Measurements from ENCODE around the gene ZBED3.

Gene ZBED3

GRCh38 chr5:77076961-77077828 lies 9.9 kb downstream of the ZBED3 start:
- TF ChIP-seq CTCF (IDR thresholded peaks at IDR 0.05; ENCODE audit: insufficient read depth, missing control alignments), result peak; percentile 54
- FAIRE-seq (no peak), DNase-seq (ENCODE audit: insufficient read length, low spot score) (peak; percentile 61)

- FAIRE-seq, result no peak
- DNase-seq (ENCODE audit: insufficient read length, low spot score), result no peak
- no peak for TF ChIP-seq CTCF (IDR thresholded peaks at IDR 0.05; ENCODE audit: insufficient read depth, missing control alignments)
Measured at GRCh38 chr5:77074745-77075144, 12.3 kb downstream of the ZBED3 start.

- FAIRE-seq, result no peak
- no peak for TF ChIP-seq CTCF (IDR thresholded peaks at IDR 0.05; ENCODE audit: insufficient read depth, missing control alignments)
- DNase-seq (ENCODE audit: insufficient read length, low spot score), result no peak
Measured at GRCh38 chr5:77073667-77074066, 13.4 kb downstream of the ZBED3 start.

- TF ChIP-seq CTCF (IDR thresholded peaks at IDR 0.05; ENCODE audit: insufficient read depth, missing control alignments), result no peak
- no peak for FAIRE-seq
- DNase-seq (ENCODE audit: insufficient read length, low spot score), result no peak
Measured at GRCh38 chr5:77066823-77067442, 20.2 kb downstream of the ZBED3 start.

DNA sequence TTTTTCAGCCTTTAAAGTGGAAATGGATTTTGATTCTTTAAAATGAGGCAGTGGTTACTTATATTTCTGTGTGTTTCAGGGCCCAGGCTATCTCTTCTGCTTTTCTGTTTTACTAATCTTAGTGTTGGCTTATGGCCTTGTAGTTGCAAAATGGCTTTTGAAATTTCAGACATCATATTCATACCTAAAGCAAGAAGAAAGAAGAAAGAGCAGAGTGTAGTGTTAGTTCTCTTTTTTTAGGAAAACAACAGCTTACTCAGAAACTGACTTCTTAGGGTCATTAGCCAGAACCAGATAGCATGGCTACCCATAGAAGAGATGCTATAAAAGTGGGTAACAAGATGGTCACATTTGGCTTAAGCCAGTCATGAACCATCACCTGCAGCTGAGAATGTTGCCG lies 20.9 kb downstream of the ZBED3 start:
- no peak for DNase-seq (ENCODE audit: insufficient read length, low spot score)
- FAIRE-seq, result no peak
- TF ChIP-seq CTCF (IDR thresholded peaks at IDR 0.05; ENCODE audit: insufficient read depth, missing control alignments), result no peak

- FAIRE-seq, result no peak
- no peak for DNase-seq (ENCODE audit: insufficient read length, low spot score)
- TF ChIP-seq CTCF (IDR thresholded peaks at IDR 0.05; ENCODE audit: insufficient read depth, missing control alignments), result no peak
Measured at GRCh38 chr5:77065256-77065655, 21.8 kb downstream of the ZBED3 start.

- FAIRE-seq (no peak), DNase-seq (ENCODE audit: insufficient read length, low spot score) (no peak)
- peak; percentile 6 for TF ChIP-seq CTCF (IDR thresholded peaks at IDR 0.05; ENCODE audit: insufficient read depth, missing control alignments)
Measured at GRCh38 chr5:77064040-77064439, 23.0 kb downstream of the ZBED3 start.
